Measurements from ENCODE around the gene HORMAD2.

GRCh38 chr22:30171008-30171407 lies 90.7 kb downstream of the HORMAD2 start:
- no peak for TF ChIP-seq EZH2 (IDR thresholded peaks at IDR 0.05; ENCODE audit: insufficient read depth, low read length)
- TF ChIP-seq, protein P1, sequence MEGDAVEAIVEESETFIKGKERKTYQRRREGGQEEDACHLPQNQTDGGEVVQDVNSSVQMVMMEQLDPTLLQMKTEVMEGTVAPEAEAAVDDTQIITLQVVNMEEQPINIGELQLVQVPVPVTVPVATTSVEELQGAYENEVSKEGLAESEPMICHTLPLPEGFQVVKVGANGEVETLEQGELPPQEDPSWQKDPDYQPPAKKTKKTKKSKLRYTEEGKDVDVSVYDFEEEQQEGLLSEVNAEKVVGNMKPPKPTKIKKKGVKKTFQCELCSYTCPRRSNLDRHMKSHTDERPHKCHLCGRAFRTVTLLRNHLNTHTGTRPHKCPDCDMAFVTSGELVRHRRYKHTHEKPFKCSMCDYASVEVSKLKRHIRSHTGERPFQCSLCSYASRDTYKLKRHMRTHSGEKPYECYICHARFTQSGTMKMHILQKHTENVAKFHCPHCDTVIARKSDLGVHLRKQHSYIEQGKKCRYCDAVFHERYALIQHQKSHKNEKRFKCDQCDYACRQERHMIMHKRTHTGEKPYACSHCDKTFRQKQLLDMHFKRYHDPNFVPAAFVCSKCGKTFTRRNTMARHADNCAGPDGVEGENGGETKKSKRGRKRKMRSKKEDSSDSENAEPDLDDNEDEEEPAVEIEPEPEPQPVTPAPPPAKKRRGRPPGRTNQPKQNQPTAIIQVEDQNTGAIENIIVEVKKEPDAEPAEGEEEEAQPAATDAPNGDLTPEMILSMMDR (IDR thresholded peaks at IDR 0.05; ENCODE audit: insufficient read depth, low read depth, low read length): no peak
